A549 (cell line): Measurements from ENCODE around the gene RAB8A.

Experiments
- BHLHE40 ChIP-seq: IDR thresholded peaks from 2 replicates; pipeline ENCODE4 v1.6.1; 2012; ENCODE audit warnings: low read depth, low read length, inconsistent platforms
- CEBPB ChIP-seq, 2 experiments: fragments of >200 bp in 1 of 2; sonication (Bioruptor Twin) in 1 of 2; formaldehyde crosslinking in 1 of 2; IDR thresholded peaks; 2 replicates each; pipeline ENCODE4 v1.6.1; 2012 to 2016
- EP300 ChIP-seq, 2 experiments: fragments of >200 bp; sonication (Bioruptor Twin); formaldehyde crosslinking; IDR thresholded peaks; 2 replicates in 1 of 2; 3 replicates in 1 of 2; pipeline ENCODE4 v1.6.1; 2016 to 2017
- ESRRA ChIP-seq: fragments of 150-350 bp; IDR thresholded peaks from 2 replicates; pipeline ENCODE4 v1.6.1; 2014; ENCODE audit warnings: mild to moderate bottlenecking, low read length, borderline replicate concordance
- HOXA7 ChIP-seq: fragments of 250-450 bp; sonication (Bioruptor Pico); IDR thresholded peaks from 2 replicates; pipeline ENCODE4 v1.5.0; 2020; ENCODE audit warnings: mild to moderate bottlenecking, moderate library complexity
- HOXB5 ChIP-seq: fragments of 250-450 bp; sonication (Bioruptor Pico); IDR thresholded peaks from 2 replicates; pipeline ENCODE4 v1.5.0; 2020; ENCODE audit warnings: mild to moderate bottlenecking, moderate library complexity
- KDM1A ChIP-seq: fragments of 200-600 bp; sonication (generic); IDR thresholded peaks from 2 replicates; pipeline ENCODE4 v1.6.1; 2016; ENCODE audit warnings: low read depth, mild to moderate bottlenecking
- MAFK ChIP-seq: fragments of 450-650 bp; IDR thresholded peaks from 2 replicates; pipeline ENCODE4 v1.6.1; 2014; ENCODE audit not compliant: partially characterized antibody
- MAZ ChIP-seq: fragments of 150-350 bp; IDR thresholded peaks from 2 replicates; pipeline ENCODE4 v1.6.1; 2014; ENCODE audit warnings: antibody characterized with exemption, low read depth, low read length, borderline replicate concordance
- POLR2A ChIP-seq: IDR thresholded peaks from 2 replicates; pipeline ENCODE4 v1.6.1; 2012; ENCODE audit warnings: mild to moderate bottlenecking, low read length
- RFX5 ChIP-seq: fragments of 450-650 bp; IDR thresholded peaks from 2 replicates; pipeline ENCODE4 v1.7.1; 2014; ENCODE audit warnings: antibody characterized with exemption, mild to moderate bottlenecking, moderate library complexity
- TF ChIP-seq, protein P1 (sequence below): fragments of 150-350 bp; IDR thresholded peaks from 2 replicates; pipeline ENCODE4 v1.6.1; 2014; ENCODE audit warnings: low read depth, mild to moderate bottlenecking, low read length
- TF ChIP-seq, protein P2 (sequence below): IDR thresholded peaks from 2 replicates; pipeline ENCODE4 v1.6.1; 2012
- TF ChIP-seq, protein P3 (sequence below): fragments of >200 bp; sonication (Bioruptor Twin); formaldehyde crosslinking; IDR thresholded peaks from 3 replicates; pipeline ENCODE4 v1.5.1; 2016

DNA sequence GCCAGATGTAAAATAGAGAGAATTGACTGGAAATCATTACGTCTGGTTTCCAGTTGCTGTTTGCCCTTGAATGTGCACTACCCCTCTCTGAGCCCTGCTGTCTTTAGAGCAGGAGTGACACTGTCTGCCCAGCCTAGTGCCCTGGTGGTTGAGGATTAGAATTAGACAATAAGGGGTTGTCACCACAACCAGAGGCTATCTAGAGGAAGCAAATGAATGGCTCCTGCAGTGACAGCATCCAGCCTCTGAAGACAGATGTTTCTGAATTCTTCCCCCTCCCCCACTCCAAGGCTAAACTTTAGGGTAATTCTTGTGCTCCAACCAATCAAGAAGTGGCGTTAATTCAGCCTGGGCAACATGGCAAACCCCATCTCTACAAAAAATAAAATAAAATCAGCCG lies 2.0 kb downstream of the RAB8A start:
- TF ChIP-seq, protein P1, sequence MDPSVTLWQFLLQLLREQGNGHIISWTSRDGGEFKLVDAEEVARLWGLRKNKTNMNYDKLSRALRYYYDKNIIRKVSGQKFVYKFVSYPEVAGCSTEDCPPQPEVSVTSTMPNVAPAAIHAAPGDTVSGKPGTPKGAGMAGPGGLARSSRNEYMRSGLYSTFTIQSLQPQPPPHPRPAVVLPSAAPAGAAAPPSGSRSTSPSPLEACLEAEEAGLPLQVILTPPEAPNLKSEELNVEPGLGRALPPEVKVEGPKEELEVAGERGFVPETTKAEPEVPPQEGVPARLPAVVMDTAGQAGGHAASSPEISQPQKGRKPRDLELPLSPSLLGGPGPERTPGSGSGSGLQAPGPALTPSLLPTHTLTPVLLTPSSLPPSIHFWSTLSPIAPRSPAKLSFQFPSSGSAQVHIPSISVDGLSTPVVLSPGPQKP = no peak
- no peak for TF ChIP-seq BHLHE40
- TF ChIP-seq, protein P2, sequence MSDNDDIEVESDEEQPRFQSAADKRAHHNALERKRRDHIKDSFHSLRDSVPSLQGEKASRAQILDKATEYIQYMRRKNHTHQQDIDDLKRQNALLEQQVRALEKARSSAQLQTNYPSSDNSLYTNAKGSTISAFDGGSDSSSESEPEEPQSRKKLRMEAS = no peak
- TF ChIP-seq, protein P3, sequence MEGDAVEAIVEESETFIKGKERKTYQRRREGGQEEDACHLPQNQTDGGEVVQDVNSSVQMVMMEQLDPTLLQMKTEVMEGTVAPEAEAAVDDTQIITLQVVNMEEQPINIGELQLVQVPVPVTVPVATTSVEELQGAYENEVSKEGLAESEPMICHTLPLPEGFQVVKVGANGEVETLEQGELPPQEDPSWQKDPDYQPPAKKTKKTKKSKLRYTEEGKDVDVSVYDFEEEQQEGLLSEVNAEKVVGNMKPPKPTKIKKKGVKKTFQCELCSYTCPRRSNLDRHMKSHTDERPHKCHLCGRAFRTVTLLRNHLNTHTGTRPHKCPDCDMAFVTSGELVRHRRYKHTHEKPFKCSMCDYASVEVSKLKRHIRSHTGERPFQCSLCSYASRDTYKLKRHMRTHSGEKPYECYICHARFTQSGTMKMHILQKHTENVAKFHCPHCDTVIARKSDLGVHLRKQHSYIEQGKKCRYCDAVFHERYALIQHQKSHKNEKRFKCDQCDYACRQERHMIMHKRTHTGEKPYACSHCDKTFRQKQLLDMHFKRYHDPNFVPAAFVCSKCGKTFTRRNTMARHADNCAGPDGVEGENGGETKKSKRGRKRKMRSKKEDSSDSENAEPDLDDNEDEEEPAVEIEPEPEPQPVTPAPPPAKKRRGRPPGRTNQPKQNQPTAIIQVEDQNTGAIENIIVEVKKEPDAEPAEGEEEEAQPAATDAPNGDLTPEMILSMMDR = no peak
- TF ChIP-seq POLR2A = no peak
- no peak for TF ChIP-seq HOXA7 (CRISPR knock-in tag)
- TF ChIP-seq CEBPB (IDR thresholded peaks at IDR 0.05) = no peak
- no peak for TF ChIP-seq RFX5
- TF ChIP-seq EP300 (IDR thresholded peaks at IDR 0.05) = no peak
- no peak for TF ChIP-seq KDM1A
- no peak for TF ChIP-seq HOXB5 (CRISPR knock-in tag)
- no peak for TF ChIP-seq MAFK
- TF ChIP-seq MAZ = no peak
- no peak for TF ChIP-seq ESRRA
